Mesendoderm (in vitro differentiated cells): ENCODE results near the gene GPR55.
A peak's percentile ranks its signal among the peaks of the same experiment; 100 is the strongest.

Source experiments
- DNase-seq: peaks from one replicate; pipeline ENCODE4 v3.0.0; 2013
- H2AK5ac ChIP-seq: 2 replicates; pipeline ENCODE4 v1.6.1; 2013; ENCODE audit warnings: low read length, inconsistent platforms
- H2BK120ac ChIP-seq: 2 replicates; pipeline ENCODE4 v1.6.1; 2013; ENCODE audit warnings: low read depth, mild to moderate bottlenecking, low read length, moderate library complexity, mixed read lengths
- H2BK15ac ChIP-seq: replicated peaks from 2 replicates; pipeline ENCODE4 v1.6.1; 2013; ENCODE audit warnings: low read depth, mild to moderate bottlenecking, moderate library complexity
- H2BK5ac ChIP-seq: 2 replicates; pipeline ENCODE4 v1.6.1; 2013; ENCODE audit warnings: low read length, inconsistent platforms
- H3K18ac ChIP-seq: 2 replicates; pipeline ENCODE4 v1.6.1; 2013; ENCODE audit warnings: mild to moderate bottlenecking, low read length, mixed read lengths
- H3K23ac ChIP-seq: one replicate; pipeline ENCODE4 v1.6.1; 2013; ENCODE audit warnings: low read length
- H3K27ac ChIP-seq: 2 replicates; pipeline ENCODE4 v1.5.1; 2013; ENCODE audit warnings: low read depth, mild to moderate bottlenecking, inconsistent platforms, low read length, moderate library complexity
- H3K27me3 ChIP-seq: 2 replicates; pipeline ENCODE4 v1.6.1; 2013; ENCODE audit warnings: low read length, control low read depth, mild to moderate bottlenecking, inconsistent platforms; ENCODE audit not compliant: insufficient read depth, poor library complexity
- H3K36me3 ChIP-seq: 2 replicates; pipeline ENCODE4 v1.6.1; 2013; ENCODE audit warnings: low read length, inconsistent platforms; ENCODE audit not compliant: control insufficient read depth, insufficient read depth
- H3K4ac ChIP-seq: one replicate; pipeline ENCODE4 v1.6.1; 2013; ENCODE audit warnings: low read depth, mild to moderate bottlenecking, low read length, moderate library complexity
- H3K4me1 ChIP-seq: 2 replicates; pipeline ENCODE4 v1.6.1; 2013; ENCODE audit warnings: low read depth, low read length, inconsistent platforms; ENCODE audit not compliant: control insufficient read depth
- H3K4me2 ChIP-seq: 2 replicates; pipeline ENCODE4 v1.6.1; 2013; ENCODE audit warnings: low read length
- H3K4me3 ChIP-seq: 2 replicates; pipeline ENCODE4 v1.5.1; 2013; ENCODE audit warnings: mild to moderate bottlenecking, low read length
- H3K56ac ChIP-seq: one replicate; pipeline ENCODE4 v1.6.1; 2013; ENCODE audit warnings: low read length
- H3K79me1 ChIP-seq: 2 replicates; pipeline ENCODE4 v1.6.1; 2013; ENCODE audit warnings: low read length, inconsistent platforms
- H3K79me2 ChIP-seq: 2 replicates; pipeline ENCODE4 v1.6.1; 2013; ENCODE audit warnings: mild to moderate bottlenecking, low read length; ENCODE audit not compliant: control insufficient read depth, insufficient read depth
- H3K9ac ChIP-seq: 2 replicates; pipeline ENCODE4 v1.6.1; 2013; ENCODE audit warnings: low read length, inconsistent platforms
- H4K5ac ChIP-seq: one replicate; pipeline ENCODE4 v1.6.1; 2013; ENCODE audit warnings: low read length
- H4K8ac ChIP-seq: one replicate; pipeline ENCODE4 v1.6.1; 2013; ENCODE audit warnings: low read depth, mild to moderate bottlenecking, control low read depth, low read length, moderate library complexity
- WGBS: extraction: QIAGEN DNeasy Blood & Tissue Kit; methylation state at CpG from one replicate; pipeline ENCODE4 v1.1.7; 2013; ENCODE audit warnings: low lambda C conversion rate, missing lambda C conversion rate; ENCODE audit not compliant: insufficient coverage; ENCODE audit errors: extremely low coverage; 5-methylcytosine and 5-hydroxymethylcytosine counted together

GPR55 gene

GRCh38 chr2:230908092-230908594, 16.9 kb downstream of the GPR55 start:
- Histone ChIP-seq H4K5ac (no peak overlapping the region), H3K18ac (no peak overlapping the region), H3K4me1 (peaks cover 9% of the 10 kb centered on the region), H2BK5ac (no peak overlapping the region), H3K36me3 (no peaks in the 10 kb centered on the region), H3K27ac (no peak overlapping the region), H3K4me2 (no peak overlapping the region), H3K23ac (no peak overlapping the region), H3K4me3 (no peak overlapping the region), H3K4ac (no peak overlapping the region), H3K79me2 (no peaks in the 10 kb centered on the region), H2BK15ac (no peak overlapping the region), H2AK5ac (no peak overlapping the region), H2BK120ac (no peak overlapping the region), H3K79me1 (no peaks in the 10 kb centered on the region), H4K8ac (no peak overlapping the region), H3K9ac (no peak overlapping the region), H3K56ac (no peak overlapping the region), H3K27me3 (no peaks in the 10 kb centered on the region)
- DNase-seq: no peak
- no CpG with 5 or more reads among the region's 6 CpGs for WGBS

- H2BK15ac ChIP-seq: no peak overlapping the region
- no CpG with 5 or more reads among the region's 16 CpGs for WGBS
These were observed 17.5 kb downstream of the GPR55 start for GRCh38 chr2:230907361-230908091.

DNA sequence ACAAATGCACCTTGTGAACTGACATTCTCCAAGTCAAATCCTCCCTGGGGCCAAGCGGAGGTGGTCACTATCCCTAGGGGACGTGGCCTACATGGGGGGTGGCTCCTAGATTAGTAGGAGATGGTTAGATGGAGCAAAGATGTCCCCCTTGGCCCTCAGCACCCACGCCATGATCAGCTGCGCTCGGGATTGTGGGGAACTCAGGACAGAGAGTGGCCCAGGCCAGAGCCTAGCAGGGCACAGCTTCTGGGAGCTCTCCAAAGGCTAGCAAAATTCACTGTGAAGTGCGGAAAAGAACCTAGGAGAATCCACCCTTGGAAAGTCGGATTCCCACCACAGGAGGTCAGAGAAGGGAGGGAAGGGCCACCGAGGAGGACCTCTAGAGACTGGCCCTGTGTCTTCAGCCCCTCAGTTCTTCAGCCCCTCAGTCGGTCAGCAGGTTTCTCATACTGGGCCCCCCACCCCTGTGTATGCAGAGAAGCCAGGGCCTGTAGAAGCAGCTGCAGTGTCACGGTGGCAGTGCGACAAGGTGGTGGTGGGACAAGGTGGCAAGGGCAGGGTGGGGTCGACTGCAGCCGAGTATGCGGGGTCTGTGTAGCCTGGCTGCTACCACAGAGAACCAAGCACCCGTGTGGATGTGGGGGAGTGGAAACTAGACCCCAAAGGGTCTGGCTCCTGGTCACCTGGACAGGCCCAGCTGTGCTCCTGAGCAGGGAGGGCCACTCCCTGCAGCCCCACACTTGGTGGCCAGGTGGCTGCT, 18.4 kb downstream of the GPR55 start:
- H3K27me3 ChIP-seq: no peaks in the 10 kb centered on the region
- no peak overlapping the region for H3K56ac ChIP-seq
- no peak overlapping the region for H4K5ac ChIP-seq
- H3K4me1 ChIP-seq: peaks cover 11% of the 10 kb centered on the region
- no peak overlapping the region for H2BK5ac ChIP-seq
- H3K23ac ChIP-seq: no peak overlapping the region
- no CpG with 5 or more reads among the region's 15 CpGs for WGBS
- no peak overlapping the region for H3K27ac ChIP-seq
- no peak overlapping the region for H2BK120ac ChIP-seq
- no peak overlapping the region for H3K4me2 ChIP-seq
- H4K8ac ChIP-seq: no peak overlapping the region
- no peaks in the 10 kb centered on the region for H3K36me3 ChIP-seq
- DNase-seq: no peak
- H3K4me3 ChIP-seq: no peak overlapping the region
- H3K18ac ChIP-seq: no peak overlapping the region
- no peaks in the 10 kb centered on the region for H3K79me1 ChIP-seq
- no peak overlapping the region for H3K9ac ChIP-seq
- no peak overlapping the region for H2BK15ac ChIP-seq
- H3K4ac ChIP-seq: no peak overlapping the region
- no peaks in the 10 kb centered on the region for H3K79me2 ChIP-seq
- no peak overlapping the region for H2AK5ac ChIP-seq

More at GRCh38 chr2:230907361-230908091, 17.5 kb downstream of the GPR55 start:
- Histone ChIP-seq H4K8ac (no peak overlapping the region), H2AK5ac (no peak overlapping the region), H3K4me3 (no peak overlapping the region), H3K79me1 (no peaks in the 10 kb centered on the region), H3K4me1 (peaks cover 9% of the 10 kb centered on the region), H3K27ac (no peak overlapping the region), H2BK5ac (no peak overlapping the region), H3K79me2 (no peaks in the 10 kb centered on the region), H3K56ac (no peak overlapping the region), H4K5ac (no peak overlapping the region), H3K27me3 (no peaks in the 10 kb centered on the region), H3K4ac (no peak overlapping the region), H3K4me2 (no peak overlapping the region), H3K18ac (no peak overlapping the region), H3K36me3 (no peaks in the 10 kb centered on the region), H3K23ac (no peak overlapping the region), H3K9ac (no peak overlapping the region), H2BK120ac (no peak overlapping the region)
- no peak for DNase-seq

- peak; percentile 64 for DNase-seq
- no peak overlapping the region for H3K27ac ChIP-seq
- H2BK120ac ChIP-seq: no peak overlapping the region
- H3K4me3 ChIP-seq: no peak overlapping the region
- no peak overlapping the region for H3K4ac ChIP-seq
- H3K79me1 ChIP-seq: no peaks in the 10 kb centered on the region
- no peak overlapping the region for H2BK15ac ChIP-seq
- no peaks in the 10 kb centered on the region for H3K79me2 ChIP-seq
- no peaks in the 10 kb centered on the region for H3K36me3 ChIP-seq
- H3K4me2 ChIP-seq: no peak overlapping the region
- no peak overlapping the region for H2AK5ac ChIP-seq
- no peak overlapping the region for H3K18ac ChIP-seq
- no peak overlapping the region for H3K23ac ChIP-seq
- WGBS: no CpG with 5 or more reads among the region's 18 CpGs
- no peak overlapping the region for H4K8ac ChIP-seq
- H4K5ac ChIP-seq: no peak overlapping the region
- H3K56ac ChIP-seq: peak overlapping the region; percentile 50
- no peak overlapping the region for H2BK5ac ChIP-seq
- H3K9ac ChIP-seq: no peak overlapping the region
- H3K27me3 ChIP-seq: no peaks in the 10 kb centered on the region
- H3K4me1 ChIP-seq: peaks cover 11% of the 10 kb centered on the region
These were observed 19.3 kb downstream of the GPR55 start for GRCh38 chr2:230905448-230906421.

- H3K18ac ChIP-seq: no peak overlapping the region
- no CpG with 5 or more reads among the region's 15 CpGs for WGBS
- H4K5ac ChIP-seq: no peak overlapping the region
- H3K4me1 ChIP-seq: peaks cover 11% of the 10 kb centered on the region
- no peak overlapping the region for H2BK5ac ChIP-seq
- no peak overlapping the region for H3K27ac ChIP-seq
- H3K79me1 ChIP-seq: no peaks in the 10 kb centered on the region
- H3K56ac ChIP-seq: no peak overlapping the region
- H2BK15ac ChIP-seq: no peak overlapping the region
- no peak overlapping the region for H3K4ac ChIP-seq
- H3K9ac ChIP-seq: no peak overlapping the region
- H3K36me3 ChIP-seq: no peaks in the 10 kb centered on the region
- no peaks in the 10 kb centered on the region for H3K79me2 ChIP-seq
- no peak overlapping the region for H2AK5ac ChIP-seq
- no peak overlapping the region for H4K8ac ChIP-seq
- H3K4me2 ChIP-seq: no peak overlapping the region
- H3K27me3 ChIP-seq: no peaks in the 10 kb centered on the region
- DNase-seq: no peak
- no peak overlapping the region for H3K23ac ChIP-seq
- no peak overlapping the region for H2BK120ac ChIP-seq
- no peak overlapping the region for H3K4me3 ChIP-seq
These were observed 20.1 kb downstream of the GPR55 start for GRCh38 chr2:230904856-230905447.
